ENCODE measurements around the gene SORL1.

Gene SORL1

DNA sequence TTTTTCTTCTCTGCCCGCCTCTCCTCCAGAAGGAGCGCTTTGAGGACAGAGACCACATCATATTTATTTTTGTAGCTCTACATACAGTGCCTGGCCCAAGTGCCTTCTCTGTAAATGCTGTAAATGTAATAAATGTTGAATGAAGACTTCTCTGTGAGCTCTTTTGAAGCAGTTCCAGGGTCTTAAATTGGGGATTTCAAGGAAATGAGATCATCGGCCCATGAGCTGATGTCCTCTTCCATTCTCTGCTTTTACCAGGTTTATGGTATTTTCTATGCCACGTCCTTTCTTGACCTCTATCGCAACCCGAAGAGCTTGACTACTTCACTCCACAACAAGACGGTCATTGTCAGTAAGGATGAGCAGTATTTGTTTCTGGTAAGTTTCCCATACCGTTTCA is 166.4 kb downstream of the SORL1 start:
- H3K36me3 ChIP-seq (replicated peaks), result no peaks in the 10 kb centered on the region
- no peaks in the 10 kb centered on the region for H3K27me3 ChIP-seq (replicated peaks)
- no peak for DNase-seq
- no peak overlapping the region for H3K4me3 ChIP-seq (ENCODE audit: low read depth, low read length)
- TF ChIP-seq, protein P1, sequence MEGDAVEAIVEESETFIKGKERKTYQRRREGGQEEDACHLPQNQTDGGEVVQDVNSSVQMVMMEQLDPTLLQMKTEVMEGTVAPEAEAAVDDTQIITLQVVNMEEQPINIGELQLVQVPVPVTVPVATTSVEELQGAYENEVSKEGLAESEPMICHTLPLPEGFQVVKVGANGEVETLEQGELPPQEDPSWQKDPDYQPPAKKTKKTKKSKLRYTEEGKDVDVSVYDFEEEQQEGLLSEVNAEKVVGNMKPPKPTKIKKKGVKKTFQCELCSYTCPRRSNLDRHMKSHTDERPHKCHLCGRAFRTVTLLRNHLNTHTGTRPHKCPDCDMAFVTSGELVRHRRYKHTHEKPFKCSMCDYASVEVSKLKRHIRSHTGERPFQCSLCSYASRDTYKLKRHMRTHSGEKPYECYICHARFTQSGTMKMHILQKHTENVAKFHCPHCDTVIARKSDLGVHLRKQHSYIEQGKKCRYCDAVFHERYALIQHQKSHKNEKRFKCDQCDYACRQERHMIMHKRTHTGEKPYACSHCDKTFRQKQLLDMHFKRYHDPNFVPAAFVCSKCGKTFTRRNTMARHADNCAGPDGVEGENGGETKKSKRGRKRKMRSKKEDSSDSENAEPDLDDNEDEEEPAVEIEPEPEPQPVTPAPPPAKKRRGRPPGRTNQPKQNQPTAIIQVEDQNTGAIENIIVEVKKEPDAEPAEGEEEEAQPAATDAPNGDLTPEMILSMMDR (IDR thresholded peaks at IDR 0.05; ENCODE audit: low read depth, low read length, missing control alignments), result no peak
- no peak overlapping the region for H3K27ac ChIP-seq
- in situ Hi-C loops (cut with HindIII; ENCODE audit: low pct_ligation_motif_present, low sequenced_read_pairs), result no loop called here

GRCh38 chr11:121625777-121626506 is 173.8 kb downstream of the SORL1 start:
- no peak for DNase-seq
- Histone ChIP-seq H3K27me3 (replicated peaks) (no peaks in the 10 kb centered on the region), H3K27ac (no peak overlapping the region), H3K36me3 (replicated peaks) (no peaks in the 10 kb centered on the region), H3K4me3 (ENCODE audit: low read depth, low read length) (no peak overlapping the region)
- in situ Hi-C loops (cut with HindIII; ENCODE audit: low pct_ligation_motif_present, low sequenced_read_pairs), result no loop called here
- TF ChIP-seq, protein P1 (IDR thresholded peaks at IDR 0.05; ENCODE audit: low read depth, low read length, missing control alignments), result no peak

DNA sequence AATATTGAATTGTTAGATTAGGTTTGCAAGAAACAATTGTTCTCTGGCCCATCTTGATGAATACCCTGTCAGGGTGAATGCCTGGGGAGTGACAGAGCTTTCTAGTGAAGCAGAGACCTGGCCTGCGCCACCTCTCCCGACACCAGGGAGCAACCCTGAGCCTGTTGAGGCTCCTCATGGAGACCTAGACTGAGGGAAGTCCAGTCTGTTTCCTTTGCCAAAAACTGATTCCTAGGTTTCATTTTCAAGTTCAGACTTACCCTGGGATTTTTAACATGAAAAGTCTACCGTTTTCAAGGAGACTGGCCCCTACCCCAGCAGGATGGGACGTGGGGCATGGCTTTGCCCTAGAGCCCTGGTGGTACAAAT is 174.4 kb downstream of the SORL1 start:
- no peak for DNase-seq
- TF ChIP-seq, protein P1 (IDR thresholded peaks at IDR 0.05; ENCODE audit: low read depth, low read length, missing control alignments), result no peak
- no peak overlapping the region for H3K27ac ChIP-seq
- H3K27me3 ChIP-seq (replicated peaks), result no peaks in the 10 kb centered on the region
- no peaks in the 10 kb centered on the region for H3K36me3 ChIP-seq (replicated peaks)
- in situ Hi-C loops (cut with HindIII; ENCODE audit: low pct_ligation_motif_present, low sequenced_read_pairs), result no loop called here
- H3K4me3 ChIP-seq (ENCODE audit: low read depth, low read length), result no peak overlapping the region

DNA sequence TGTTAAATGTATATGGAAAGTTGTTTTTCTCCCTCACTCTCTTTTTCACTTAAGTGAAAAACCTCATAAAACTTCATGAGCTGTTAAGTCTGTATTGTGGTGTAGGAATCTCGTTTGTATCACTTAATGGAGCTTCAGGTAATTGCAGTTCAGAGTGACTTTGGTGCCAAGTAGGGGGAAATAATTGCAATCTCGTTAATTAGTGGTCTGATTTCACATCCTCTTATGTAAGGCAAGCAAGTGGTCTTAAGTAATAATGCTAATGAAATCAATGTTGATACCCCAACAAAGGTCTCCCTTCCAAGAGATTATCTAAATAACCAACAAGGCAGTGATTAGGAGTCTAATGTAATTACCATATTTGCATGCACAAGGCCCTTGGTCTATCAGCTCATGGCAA is 174.9 kb downstream of the SORL1 start:
- no peaks in the 10 kb centered on the region for H3K27me3 ChIP-seq (replicated peaks)
- H3K36me3 ChIP-seq (replicated peaks), result no peaks in the 10 kb centered on the region
- TF ChIP-seq, protein P1 (IDR thresholded peaks at IDR 0.05; ENCODE audit: low read depth, low read length, missing control alignments), result no peak
- in situ Hi-C loops (cut with HindIII; ENCODE audit: low pct_ligation_motif_present, low sequenced_read_pairs), result no loop called here
- no peak overlapping the region for H3K4me3 ChIP-seq (ENCODE audit: low read depth, low read length)
- no peak for DNase-seq
- no peak overlapping the region for H3K27ac ChIP-seq

DNA sequence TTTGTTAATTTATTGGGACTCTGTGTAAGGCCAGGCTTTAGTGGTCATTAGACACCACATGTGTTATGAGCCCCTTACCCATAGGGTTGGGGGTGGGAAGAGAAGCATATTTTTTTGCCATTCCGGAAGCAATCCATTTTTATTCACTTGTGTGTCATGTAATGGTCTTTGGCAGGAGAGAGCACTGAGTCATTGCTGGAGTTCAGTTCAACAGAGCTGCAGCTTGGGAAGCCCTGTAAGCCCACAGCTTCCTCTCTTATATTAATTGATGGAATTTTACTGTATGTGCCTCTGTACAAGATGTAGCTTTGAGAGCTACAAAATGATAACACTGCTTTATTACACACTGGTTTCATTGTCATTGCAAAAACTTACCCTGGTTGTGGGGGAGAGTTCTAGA is 177.9 kb downstream of the SORL1 start:
- peak; percentile 85 for DNase-seq
- Histone ChIP-seq H3K36me3 (replicated peaks) (no peaks in the 10 kb centered on the region), H3K4me3 (ENCODE audit: low read depth, low read length) (no peak overlapping the region), H3K27me3 (replicated peaks) (no peaks in the 10 kb centered on the region), H3K27ac (no peak overlapping the region)
- in situ Hi-C loops (cut with HindIII; ENCODE audit: low pct_ligation_motif_present, low sequenced_read_pairs), result no loop called here
- TF ChIP-seq, protein P1 (IDR thresholded peaks at IDR 0.05; ENCODE audit: low read depth, low read length, missing control alignments), result no peak

- DNase-seq, result no peak
- Histone ChIP-seq H3K36me3 (replicated peaks) (no peaks in the 10 kb centered on the region), H3K27me3 (replicated peaks) (no peaks in the 10 kb centered on the region), H3K4me3 (ENCODE audit: low read depth, low read length) (no peak overlapping the region), H3K27ac (no peak overlapping the region)
- in situ Hi-C loops (cut with HindIII; ENCODE audit: low pct_ligation_motif_present, low sequenced_read_pairs), result no loop called here
- TF ChIP-seq, protein P1 (IDR thresholded peaks at IDR 0.05; ENCODE audit: low read depth, low read length, missing control alignments), result no peak
Observed at GRCh38 chr11:121631456-121631855, 179.3 kb downstream of the SORL1 start.

All from brain microvascular endothelial cell (primary cell).